HG03108 (cell line): ENCODE results near the gene ETS1.
"Not testable (repeated sequence)": the region's sequence is repeated elsewhere in the genome, so short reads cannot be mapped to it uniquely, and the experiment has no call there.

Experiments used
- ATAC-seq: cut with Tn5 transposase; IDR thresholded peaks from one replicate; pipeline ENCODE4 v1.9.1; 2021; ENCODE audit warnings: moderate library complexity; ENCODE audit not compliant: unreplicated experiment

The ETS1 gene

DNA sequence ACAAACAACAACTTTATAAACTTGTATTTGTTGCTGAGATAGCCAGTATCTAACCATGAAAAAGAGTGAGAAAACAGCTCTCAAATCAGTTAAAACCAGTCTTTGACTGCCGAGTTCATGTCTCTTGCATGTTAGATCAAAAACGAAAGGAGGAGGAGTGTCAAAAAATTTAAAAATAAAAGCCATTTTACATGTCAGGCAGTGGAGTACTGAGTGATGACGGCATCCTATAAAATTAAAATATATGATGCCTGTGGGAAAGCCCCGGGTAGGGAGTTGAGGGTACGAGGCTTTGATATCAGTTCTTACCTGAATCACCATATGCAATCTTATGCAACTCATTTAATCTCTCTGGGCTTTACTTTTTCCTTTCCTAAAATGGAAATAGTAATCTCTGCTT, 117.3 kb downstream of the ETS1 start:
- no peak for ATAC-seq

DNA sequence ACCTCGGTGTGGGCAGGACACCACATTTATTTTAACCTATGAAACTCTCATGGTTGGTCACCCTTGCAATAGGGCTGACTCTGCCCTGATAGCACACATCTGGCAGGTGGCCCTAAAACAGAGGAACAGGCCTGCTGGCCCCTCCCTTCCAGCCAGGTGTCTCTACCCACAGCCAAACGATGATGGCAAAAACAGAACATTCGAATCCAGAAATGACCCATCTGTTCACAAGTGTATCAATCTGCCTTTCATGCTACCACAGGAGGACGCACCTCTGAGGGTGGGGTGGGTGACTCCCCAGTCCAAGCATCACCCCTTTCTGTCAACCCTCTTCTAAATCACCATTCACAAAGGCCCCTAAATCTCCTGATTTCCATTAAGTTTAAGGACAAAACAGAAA, 118.1 kb downstream of the ETS1 start:
- peak; percentile 41 for ATAC-seq

DNA sequence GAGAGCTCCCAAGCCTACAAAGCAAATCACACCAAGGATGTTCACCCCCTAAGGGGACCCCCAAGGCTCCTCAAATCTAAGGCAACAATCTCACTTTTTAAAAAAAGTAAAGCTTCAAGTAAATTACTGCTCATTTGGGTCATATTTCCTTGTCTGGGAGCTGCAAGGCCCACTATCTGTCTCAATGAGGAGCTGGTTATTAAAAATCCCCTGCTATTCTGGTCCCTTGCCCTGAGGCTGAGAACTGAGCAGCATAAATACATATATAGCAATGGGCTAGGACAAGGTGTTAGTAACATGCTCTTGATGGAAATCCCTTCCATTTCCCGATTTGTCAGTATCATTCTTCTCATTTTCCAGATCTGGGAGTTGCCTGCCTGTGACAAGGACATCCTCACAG, 119.2 kb downstream of the ETS1 start:
- ATAC-seq = no peak

DNA sequence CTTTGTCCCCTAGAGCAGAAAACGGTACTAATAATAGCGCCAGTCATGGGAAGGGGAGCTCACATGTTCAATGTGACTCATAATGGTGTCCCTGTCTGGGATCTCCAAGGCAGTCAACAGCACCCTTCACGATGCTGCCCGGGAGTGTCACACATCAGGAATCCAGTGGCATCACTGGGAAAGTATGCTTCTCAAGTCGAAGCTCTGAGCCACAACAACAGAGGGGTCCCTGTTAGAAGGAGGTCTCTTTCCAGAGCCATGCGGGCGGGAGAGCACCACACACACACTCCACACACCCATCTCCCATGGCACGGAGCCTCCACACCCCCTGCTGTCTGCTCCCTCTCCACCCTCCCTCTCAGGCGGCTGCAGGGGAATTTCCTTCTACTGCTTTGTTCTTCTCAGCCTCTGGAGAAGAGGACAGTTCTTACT, 119.7 kb downstream of the ETS1 start:
- no peak for ATAC-seq

DNA sequence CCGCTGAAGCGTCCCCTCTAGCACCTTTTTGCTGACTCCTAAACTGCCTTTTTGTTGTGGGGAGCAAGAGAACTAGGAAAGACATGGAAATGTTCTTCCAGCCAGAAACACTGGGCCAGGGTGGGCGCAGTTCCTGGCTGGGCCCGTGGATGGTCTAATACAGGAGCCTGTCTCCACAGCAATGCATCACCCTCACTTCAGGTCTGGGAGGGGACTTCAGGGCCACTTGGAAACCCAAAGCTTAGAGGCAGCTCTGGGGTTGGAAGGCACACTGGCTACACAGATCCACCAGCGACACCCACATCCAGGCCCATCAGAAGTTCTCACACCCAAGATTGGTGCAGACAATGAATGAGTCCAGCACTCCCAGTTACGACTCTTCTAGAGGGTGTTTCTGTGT, 120.3 kb downstream of the ETS1 start:
- ATAC-seq = no peak

DNA sequence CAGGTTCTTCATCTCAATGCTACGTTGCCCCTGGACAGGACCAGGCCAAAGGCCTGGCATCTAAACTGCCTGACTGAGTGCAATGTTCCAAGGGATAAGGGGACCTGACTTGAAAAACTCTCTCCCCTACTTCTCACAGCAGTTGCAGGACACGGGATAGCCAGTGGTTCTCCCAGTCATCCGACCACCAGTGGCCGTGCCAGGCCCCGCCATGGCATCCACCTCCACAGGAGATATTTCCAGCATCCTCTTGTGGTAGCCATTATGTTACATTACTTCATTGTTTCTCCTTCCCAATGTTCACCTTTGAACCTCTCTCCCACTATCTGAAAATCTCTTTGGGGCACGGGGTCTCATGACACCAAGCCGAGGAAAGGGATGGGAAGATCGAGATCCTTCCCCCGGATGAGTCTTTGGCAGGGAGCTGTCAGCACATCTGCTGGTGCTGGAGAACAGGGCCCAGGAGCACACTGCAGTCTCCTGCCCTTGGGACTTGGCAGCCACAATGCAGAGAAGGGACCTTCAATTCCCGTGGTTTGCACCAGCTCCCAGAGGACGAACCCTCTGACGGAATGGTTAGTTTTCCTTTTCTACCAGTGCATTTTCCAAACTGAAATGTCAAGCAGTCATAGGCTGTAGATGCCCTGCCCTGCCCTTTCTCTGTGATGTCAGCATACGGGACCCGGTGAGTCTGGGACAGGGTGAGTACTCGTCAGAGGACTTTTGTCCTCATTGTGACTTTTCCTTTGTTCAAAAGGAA, 121.2 kb downstream of the ETS1 start:
- ATAC-seq = no peak

DNA sequence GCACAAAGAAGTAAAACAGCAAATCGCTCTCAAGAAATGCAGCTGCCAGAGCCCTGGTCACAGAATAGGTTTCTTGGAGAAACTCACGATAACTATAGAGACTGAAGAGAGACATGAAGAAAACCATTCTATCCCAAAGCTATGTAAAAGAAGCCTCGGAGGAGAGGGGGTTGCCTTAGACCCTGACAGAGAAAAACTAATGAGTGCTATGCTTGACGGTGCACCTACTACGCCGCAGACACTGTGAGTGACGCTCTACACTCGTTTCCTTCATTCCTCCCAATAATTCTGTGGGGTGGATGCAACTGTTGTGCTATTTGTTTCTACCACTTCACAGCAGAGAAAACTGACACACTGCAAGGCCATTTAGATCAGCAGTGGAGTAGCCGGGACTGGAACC, 121.8 kb downstream of the ETS1 start:
- ATAC-seq = no peak

DNA sequence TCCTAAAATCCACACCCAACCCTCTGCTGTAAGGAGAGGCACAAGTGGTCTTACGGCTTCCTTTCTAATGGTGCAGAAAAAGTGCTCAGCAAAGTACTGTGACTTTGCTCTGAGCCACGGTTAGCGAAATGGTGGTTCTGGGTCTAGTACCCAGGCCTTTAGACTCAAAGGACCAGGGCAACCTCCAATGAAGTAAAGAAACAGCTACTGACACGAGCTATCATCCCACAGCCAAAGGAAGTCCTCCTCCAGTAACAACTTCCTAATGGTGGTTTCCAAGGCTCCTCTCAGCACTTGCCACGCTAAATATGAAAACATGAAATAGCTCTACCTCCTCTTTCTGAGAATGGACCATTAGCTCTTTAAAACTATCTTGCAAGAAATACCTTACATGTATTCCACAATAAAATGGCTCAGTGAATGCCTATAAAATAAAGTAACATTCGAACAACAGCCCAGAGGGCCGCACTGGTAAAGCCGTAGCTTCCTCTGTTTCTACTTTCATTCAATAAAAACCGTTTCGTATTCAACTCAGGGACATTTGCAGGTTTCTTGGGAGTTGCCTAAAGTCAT, 122.4 kb downstream of the ETS1 start:
- no peak for ATAC-seq

DNA sequence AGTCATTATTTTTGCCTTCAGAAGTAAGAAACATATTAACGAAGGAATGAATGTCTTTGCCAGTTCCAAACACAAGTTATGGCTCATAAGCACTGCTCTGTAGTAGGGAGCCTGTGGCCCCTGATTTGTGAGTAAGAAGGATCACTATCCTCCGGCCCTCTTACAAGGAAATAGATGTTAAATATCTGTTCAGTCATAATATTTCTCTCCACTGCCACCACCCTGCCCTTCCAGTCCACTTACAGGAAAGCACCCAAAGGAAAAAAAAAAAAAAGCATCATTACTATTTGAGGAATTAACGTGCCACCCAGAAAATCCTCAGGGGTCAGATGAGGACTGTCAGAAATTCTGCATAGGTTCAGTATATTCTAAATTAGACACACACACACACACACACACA, 123.4 kb downstream of the ETS1 start:
- ATAC-seq = no peak

DNA sequence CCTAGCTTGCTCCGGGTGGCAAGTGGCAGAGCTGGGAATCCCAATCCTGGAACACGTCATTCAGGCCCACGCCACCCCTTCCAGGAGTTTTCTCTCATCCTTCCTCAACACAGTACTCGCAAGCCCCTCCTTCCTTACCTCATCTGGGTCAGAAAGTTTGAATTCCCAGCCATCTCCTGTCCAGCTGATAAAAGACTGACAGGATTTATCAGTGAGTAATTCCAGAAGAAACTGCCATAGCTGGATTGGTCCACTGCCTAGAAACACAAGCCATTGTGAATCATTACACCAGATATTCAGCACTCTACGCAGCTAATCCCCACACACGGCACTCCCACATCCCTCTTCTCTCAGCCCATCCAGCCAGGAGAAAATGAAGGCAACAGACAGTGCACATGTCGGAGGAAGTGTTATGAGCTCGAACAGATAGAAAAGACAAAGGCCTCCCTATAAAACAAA, 124.0 kb downstream of the ETS1 start:
- no peak for ATAC-seq

DNA sequence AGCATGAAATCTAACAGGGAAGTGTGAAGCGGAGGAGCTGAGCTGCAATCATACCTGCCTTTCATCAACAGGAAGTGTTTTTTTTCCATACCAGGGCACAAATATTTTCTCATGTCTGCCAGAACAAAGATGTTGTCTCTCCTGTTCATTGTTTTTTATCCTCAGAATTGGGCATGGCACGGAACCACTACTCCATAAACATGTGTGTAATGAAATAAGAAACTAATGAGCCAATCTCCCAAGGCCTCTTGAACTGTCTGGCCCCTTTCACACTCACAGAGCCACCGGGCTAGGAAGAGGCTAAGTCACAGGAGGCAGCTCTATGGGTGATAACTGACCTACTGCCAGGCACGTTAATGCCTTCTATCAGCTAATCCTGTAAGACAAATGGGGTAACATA, 124.4 kb downstream of the ETS1 start:
- no peak for ATAC-seq

DNA sequence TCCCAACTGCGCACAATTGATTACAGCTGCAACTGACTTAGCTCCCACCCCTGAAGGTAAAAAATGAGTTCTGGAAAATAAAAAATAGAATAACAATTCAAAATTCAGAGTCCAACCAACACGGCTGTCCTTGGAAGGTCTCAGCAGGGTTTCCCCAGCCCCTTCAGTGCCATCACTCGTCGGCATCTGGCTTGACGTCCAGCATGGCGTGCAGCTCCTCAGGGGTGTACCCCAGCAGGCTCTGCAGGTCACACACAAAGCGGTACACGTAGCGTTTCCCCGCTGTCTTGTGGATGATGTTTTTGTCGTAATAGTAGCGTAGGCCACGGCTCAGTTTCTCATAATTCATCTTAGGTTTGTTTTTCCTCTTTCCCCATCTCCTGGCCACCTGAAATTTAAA, 125.2 kb downstream of the ETS1 start:
- ATAC-seq = no peak

DNA sequence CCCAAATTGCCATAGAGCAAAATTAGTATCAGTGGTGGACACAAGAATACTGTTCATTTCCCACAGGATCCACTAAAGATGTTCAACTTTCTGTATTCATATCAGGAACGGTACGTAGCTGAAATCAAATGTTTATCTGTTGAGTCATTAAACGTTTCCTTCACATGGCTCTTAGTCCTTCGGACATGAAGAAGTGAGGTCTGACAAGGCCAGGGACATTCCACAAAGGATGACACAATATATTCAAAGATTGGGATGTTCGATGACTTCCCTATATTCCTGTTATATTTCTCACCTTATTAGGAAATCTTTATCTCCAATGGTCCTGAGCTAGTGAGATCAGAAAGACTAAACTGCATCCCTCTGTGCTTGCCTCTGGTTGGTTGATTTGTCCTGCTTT, 129.0 kb downstream of the ETS1 start:
- no peak for ATAC-seq

DNA sequence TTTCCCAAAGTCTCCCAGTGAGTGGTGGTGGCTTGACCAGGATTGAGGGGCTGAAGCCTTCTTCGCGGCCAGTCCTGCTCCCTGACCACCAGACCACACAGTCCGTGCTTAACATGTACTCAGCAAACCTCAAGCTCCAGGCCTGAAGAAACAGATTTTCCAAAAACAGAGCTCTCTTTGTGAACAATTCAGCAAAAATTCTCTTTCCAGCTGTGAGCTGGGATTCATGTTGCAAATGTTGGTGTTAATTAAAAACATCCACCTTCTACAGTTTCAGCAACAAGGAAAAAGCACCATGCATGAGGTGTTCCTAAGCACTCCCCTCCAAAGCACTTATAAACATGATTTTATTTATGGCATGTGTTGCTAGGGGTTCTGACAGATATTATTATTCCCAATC, 129.5 kb downstream of the ETS1 start:
- ATAC-seq = no peak

DNA sequence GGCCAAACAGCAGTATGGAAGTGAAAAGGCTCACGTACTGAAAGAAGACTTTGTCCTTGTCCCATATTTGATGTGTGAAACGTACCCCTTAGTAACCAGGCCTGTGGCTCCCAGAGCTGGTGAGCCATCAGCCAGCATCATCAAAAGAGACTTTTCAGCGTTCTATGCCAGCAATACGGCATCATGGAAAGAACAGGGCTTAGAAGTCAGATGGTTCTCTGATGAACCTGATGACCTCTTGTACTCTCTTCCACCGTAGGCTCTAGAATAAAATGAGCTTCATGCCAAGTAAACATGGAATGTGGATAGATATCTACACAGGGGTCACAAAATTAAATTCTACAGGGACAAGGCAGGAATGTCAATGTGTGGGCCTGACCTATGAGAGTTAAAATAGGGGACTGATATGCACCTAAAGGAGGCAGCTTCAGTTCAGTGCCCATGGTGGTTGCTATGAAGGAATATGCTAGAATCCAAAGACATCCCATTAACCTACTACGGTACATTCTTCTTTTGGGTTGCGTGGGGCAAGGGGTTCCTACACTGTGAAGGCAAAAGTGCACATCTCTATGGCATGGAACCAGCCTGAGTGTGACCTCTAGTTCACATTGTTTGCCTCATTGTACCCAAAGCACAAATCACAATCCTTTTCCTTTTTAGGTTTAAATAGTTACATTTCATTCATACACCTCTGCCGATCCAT, 130.6 kb downstream of the ETS1 start:
- ATAC-seq = no peak

DNA sequence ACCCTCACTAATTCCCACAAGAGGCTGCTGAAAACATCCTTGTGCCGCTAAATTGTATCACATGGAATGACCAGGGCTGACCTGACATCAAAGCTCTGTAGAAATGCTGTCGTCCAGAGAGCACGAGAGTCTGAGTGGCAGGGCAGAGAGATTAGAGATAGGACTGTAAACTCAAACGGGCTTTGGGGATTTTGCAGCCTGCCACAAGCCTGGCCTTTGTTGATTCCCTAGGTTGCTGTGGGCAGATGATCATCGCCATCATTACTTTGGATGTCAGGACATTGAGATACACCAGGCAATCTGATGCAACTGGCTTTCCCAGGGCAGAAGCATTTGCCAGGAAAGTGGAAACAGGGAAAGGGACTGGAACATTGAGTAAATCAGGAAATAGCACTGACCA, 131.6 kb downstream of the ETS1 start:
- ATAC-seq = no peak

DNA sequence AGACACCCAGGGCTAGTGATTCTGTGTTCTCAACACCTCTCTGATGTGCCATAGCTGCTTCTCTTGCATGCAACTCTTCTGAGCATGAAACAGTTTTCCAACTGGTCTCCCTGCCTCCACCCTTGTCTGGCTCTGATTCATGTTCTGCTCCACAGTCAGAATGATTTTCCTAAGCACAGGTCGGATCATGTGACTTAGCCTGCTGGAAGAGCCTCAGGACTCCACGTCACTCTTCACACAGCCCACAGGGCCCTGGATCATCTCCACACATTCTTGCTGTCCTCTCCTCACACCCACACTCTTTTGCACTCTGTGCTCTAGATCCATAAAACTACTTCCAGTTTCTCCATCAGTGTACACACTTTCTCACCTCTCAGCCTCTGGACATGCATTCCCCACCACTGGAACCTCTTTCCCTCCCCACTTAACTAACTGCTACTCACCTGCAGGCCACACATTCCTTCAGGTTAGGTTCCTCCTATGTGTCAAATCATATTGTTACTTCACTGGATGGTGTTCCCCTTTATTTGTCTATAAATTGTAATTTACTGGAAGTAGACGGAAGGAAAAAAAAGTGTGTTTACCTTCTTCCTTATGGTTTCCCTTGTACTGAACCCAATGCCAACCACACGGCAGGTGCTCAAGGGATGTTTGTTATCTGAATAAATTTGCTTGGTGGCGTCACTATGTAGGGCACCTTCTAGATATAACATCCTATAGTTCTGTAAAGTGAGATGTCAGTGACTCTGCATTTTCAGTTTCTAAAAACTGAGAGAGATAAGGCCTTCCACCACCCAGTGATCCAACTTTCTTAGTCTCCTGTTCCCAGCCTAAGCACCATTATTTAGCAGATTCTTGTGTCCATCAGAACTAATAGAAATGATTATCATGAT, 133.7 kb downstream of the ETS1 start:
- no peak for ATAC-seq

DNA sequence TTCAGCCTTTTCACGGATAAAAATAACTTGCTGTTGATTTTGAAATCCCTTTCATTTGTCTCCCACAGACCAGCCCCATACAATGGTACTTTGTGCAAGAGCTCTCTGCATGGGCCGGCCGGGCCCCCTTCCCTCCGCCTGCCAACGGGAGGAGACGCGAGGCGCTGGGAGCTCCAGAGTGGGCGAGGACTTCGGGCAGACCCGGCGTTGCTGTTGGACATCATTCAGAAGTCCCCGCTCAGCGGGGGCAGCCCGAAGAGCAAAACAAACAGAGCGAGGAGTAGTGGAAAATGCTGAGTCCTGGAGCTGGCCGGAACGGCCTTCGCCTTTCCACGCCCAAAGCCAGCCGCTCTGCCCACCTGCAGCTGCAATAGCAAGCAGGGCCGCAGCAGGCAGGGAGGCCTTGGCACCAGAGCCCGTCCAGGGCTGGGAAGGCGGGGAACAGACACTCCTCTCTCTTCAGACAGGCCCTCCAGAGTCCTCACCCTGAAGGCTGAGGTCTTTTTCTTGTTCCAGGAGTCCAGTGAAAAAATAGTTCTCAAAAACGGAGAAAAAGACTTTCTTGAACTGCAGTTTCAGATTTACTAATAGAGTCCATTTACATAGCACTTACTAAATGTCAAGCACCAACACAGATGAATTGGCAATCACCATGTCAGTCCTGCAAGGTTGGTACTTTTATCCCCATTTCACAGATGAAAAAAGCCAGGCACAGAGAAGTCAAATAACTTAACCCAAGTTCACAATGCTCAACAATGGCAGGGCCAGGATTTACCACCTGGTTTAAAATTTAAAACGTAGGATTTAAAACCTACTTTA, 135.5 kb downstream of the ETS1 start:
- ATAC-seq = no peak

DNA sequence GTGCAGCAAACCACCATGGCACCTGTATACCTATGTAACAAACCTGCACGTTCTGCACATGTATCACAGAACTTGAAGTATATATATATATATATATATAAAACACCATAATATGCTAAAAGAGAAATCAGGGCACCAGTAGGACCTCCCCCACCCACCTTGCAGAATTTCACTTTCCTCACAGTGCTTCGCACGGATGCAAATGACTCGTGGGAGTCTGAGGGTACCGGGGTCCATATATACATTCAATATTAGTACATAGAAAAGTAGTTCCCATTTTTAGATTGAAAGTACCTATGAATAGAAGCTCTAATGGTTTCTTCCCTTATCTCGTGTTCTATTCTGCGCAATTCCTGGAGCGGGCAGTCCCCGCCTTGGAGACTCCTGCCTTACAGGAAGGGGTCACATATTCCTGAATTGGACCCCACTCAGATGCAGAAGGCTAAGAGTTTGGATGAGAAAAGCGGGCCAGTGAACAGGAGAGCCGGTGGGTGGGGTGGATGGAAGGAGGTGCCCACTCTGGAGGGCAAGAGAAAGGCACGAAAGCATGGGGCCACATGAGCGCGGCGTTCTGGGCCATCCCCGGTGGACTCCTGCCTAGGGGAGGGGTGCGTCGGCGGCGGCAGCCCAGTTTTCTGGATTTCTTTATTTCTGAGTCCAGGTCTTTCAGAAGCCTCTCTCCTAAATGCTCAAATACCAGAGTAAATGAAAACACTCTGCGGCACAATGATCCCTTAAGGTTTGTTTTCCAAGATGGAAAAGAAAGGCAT, 136.3 kb downstream of the ETS1 start:
- ATAC-seq = no peak

DNA sequence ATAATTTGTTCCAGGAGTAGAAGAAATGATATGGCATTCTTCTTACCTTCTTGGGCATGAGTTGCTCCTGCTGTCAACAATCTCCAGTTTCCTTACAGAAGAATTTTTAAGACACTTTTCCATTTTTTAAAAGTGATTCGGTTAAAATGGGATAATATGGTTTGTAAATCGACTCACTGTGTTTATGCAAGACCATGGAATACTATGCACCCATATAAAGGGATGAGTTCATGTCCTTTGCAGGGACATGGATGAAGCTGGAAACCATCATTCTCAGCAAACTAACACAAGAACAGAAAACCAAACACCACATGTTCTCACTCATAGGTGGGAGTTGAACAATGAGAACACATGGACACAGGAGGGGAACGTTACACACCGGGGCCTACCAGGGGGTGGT, 136.9 kb downstream of the ETS1 start:
- not testable (repeated sequence) for ATAC-seq
